Activated T-cell treated with anti-CD3 and anti-CD28 coated beads, Interleukin-2, amount 50 U/mL, for 1 hour (primary cell): ENCODE data around the gene BUD13.
"Not testable (repeated sequence)": the region's sequence is repeated elsewhere in the genome, so short reads cannot be mapped to it uniquely, and the experiment has no call there.

ENCODE experiments used
- DNase-seq: peaks from one replicate; pipeline ENCODE4 v3.0.0-alpha.2; 2020

Gene BUD13, protein sequence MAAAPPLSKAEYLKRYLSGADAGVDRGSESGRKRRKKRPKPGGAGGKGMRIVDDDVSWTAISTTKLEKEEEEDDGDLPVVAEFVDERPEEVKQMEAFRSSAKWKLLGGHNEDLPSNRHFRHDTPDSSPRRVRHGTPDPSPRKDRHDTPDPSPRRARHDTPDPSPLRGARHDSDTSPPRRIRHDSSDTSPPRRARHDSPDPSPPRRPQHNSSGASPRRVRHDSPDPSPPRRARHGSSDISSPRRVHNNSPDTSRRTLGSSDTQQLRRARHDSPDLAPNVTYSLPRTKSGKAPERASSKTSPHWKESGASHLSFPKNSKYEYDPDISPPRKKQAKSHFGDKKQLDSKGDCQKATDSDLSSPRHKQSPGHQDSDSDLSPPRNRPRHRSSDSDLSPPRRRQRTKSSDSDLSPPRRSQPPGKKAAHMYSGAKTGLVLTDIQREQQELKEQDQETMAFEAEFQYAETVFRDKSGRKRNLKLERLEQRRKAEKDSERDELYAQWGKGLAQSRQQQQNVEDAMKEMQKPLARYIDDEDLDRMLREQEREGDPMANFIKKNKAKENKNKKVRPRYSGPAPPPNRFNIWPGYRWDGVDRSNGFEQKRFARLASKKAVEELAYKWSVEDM

DNA sequence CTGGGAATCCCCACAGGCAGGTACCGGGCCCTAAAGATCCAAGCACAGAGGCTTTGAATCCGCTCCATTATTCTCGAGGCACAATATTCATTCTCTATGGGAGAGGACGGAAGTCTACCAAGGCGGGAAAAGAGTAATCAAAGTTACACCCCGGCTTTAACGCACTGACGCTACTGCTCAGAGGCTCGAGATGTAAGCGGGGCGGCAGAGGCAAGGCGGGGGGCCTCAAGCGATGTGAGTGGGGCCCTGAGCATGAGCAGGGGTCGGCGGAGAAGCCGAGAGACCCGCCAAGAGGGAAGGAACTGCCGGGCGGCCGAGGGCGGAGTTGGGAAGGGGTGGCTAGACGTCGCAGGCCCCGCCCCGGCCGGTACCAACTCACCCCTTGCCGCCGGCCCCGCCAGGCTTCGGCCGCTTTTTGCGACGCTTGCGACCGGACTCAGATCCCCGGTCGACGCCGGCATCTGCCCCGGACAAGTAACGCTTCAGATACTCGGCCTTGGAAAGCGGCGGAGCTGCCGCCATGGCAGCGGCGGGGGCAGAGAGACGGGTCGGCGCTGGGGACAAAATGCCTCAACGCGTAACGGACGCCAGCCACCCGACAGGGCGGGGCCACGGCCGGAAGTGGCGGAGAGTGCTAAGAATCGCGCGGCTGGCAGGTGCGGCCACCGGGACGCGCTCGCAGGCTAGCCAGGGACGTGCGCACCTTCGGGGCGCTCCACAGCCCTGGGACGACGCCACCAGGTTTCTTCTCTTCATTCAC lies at the start of gene BUD13:
Gene BUD13 (minus strand): TSS at position 545 of the 760 bp plus-strand sequence. CDS start 23 bp downstream, at position 522.
- peak; percentile 96 for DNase-seq

DNA sequence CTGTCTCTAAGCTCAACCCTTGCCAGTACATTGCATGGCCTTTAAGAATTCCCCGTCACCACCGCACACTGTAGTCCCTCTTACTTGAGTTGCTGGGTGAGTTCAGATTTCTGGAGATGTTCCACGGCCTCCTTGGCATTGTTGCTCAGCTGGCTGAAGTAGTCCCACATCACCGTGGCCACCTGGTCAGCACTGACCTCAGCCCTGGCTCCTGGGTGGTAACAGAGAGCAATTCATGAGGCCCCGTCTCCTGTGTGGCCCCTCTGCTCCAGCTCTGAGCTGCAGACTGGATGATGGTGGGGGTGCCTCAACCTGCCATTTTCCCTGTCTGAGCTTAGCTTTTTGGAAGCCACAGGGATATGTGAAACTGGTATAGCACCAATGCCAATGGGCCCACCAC lies 49.8 kb upstream of the BUD13 start:
- no peak for DNase-seq

DNA sequence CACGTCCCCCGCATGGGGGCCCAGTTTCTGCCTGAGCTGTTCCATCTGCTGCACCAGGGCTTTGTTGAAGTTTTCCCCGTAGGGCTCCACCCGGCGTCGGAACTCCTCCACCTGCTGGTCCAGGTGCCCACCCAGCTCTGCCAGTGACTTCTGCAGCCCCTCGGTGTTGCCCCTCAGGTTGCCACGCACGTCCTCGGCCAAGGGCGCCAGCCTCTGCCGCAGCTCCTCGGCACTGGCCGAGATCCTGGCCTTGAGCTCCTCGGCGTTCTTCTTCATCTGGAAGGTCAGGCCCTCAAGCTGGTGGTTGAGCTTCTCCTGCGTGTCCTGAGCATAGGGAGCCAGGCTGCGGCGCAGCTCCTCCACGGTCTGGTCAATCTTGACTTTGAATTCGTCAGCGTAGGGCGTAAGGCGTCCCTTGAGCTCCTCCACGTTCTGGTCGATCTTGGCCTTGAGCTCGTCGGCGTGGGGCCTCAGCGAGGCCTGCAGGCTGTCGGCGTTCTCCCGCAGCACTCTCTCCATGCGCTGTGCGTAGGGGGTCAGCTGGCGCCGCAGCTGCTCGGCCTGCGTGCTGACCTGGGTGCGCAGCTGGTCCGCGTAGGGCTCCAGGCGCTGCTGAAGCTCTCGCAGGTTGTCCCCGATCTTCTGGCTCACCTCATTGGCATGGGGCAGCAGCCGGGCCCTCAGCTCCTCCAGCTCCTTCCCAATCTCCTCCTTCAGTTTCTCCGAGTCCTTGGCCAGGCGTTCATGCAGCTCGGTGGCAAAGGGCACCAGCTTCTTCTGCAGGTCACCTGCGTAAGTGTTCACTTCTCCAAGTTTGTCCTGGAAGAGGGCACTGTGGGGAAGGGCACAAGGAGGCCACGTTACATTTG lies 48.5 kb upstream of the BUD13 start:
- no peak for DNase-seq

DNA sequence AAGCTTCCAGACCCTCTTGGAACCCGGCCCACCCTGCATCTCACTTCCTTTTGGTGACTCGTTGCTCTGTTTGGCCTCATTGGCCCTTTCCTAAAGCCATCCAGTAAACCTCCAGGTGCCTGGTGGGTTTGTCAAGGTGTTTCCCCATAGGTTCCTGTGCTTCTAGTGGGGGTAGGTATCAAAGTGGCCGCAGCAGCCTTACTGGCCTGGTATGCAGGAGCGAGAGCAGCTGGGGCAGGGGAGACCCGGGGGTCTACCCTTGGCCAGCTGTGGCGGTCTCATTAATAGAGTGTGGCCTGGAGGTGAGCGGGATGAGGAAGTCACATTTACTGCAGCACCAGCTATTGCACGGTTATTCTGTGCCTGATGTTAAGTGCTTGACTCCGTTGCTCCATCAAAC lies 46.3 kb upstream of the BUD13 start:
- no peak for DNase-seq

DNA sequence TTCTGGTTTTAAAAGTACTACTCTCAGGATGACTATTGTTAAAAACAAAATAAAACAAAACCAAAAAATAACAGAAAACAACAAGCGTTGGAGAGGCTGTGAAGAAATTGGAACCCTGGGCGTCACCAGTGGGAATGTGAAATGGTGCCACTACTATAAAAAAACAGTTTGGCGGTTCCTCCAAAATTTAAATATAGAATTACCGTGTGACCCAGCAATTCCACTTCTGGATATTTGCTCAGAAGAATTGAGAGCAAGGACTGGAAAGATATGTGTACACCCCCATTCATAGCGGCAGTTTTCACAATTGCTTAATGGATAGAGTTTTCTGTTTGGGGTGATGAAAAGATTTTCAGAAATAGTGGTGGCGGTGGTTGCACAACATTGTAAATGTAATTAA lies 41.7 kb upstream of the BUD13 start:
- no peak for DNase-seq

DNA sequence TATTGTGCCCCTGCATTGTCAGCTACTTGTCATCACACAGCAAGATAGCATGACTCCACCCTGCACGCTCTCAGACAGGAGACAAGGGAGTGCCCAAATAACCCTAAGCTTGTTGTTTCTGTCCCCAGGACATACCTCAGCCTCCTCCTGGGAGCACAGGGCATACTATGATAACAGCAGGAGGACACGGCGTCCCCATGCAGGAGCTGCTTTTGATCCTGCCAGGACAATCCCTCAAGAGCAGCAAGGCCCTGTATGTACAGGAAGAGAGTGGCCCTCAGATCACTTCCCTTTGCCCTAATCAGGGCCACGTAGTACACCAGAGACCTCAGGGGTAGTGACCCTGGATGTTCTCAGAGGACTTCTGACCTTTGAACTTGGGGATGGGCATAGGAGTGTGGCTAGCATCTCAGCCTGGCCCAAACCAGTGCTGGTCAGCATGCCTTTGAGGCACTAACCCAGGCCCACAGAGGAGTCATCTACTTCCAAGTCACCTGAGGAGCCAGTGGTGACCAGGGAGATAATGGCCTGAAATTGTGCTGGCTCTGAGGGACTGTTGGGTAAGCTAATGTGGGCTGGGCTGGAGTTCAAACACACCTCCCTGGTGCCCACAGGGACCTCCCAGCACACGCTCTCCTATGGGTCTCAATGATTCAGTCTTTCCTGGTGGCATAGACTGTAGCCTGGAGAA lies 41.1 kb upstream of the BUD13 start:
- DNase-seq, result no peak

DNA sequence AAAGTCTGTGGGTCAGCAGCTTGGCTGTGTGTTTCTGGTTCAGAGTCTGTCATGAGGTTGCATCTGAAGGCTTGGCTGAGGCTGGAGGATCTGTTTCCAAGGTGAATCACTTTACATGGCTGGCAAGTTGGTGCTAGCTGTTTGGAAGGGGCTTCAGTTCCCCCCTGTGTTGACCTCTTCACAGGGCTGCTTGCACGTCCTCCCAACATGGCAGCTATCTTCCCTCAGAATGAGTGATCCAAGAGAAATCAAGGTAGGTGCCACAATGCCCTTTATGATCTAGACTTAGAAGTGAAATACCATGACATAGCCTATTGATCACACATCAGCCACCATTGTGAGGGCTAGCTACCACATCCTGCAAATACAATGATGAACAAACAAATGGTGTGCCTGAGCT lies 40.4 kb upstream of the BUD13 start:
- no peak for DNase-seq

DNA sequence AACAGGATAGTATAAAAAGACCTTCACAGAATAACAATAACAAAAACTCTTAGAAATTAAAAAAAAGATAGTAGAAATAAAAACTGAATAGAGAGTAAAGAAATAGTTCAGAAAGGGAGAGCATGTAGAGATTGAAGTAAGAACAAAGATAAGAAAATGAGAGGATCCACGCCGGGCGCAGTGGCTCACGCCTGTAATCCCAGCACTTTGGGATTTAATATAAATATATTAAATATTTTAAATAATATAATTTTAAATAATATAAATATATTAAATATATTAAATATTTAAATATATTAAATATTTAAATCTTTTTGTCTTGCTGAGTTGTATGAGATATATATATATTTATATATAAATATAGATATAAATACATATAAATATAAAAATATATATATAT lies 39.3 kb upstream of the BUD13 start:
- no peak for DNase-seq

DNA sequence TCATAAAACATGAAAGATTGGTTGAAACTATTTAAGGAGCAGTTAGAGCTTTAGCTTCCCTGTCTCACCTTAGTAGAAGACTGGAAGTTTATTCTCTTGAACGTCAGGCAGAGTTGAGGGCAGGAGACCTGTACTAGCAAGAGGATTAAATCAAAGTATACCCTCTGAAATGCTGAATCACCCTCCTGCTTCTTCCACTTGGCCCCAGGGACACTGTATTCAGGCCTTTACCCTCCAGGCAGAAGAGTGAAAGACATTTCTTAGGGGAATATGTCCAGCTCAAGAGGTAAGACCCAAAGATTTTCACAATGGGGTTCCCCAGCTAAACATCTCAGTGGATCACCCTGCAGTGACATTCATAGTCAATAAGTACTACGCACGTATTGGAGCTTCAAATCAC lies 38.4 kb upstream of the BUD13 start:
- DNase-seq, result no peak

DNA sequence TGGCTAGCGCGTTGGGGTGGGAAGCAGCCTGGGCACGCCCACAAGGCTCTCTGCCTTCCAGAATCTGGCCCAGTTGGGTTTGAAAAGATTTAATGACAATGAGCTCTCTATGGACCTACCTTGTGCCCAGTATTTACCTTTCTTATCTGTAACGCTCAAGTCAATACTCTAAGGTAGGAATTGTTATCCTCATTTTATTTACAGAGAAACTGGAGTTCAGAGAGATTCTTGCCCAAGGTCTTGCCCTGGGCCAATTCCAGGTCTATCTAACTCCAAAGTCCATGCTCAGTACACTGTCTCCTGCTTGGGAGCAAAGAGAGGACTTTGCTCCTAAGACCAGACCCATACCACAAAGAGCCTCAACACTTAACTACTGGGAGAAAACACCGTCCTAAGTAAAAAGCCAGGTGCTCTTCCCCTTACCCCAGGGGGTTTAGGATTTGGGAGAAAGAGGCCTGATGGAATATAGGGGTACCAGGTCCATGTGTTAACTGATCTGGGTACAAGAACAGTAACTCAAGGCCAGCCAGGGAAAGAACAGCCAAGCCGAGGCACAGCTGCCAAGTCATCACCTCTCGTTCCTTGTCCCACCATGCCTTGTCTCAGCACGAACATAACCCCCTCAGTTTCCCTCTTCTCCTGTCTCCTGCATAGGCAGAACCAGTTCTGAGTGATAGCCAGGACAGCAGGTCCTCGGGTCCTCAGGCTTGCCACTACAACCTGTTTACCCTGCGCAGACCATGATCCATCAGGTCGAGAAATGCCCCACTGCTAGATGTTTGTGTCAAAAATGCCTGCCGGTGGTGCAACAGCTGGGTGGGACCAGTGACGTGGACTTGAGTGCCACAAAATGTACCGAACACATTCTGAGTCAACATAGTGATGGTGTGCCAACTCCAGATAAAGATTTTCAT lies 35.7 kb upstream of the BUD13 start:
- no peak for DNase-seq

DNA sequence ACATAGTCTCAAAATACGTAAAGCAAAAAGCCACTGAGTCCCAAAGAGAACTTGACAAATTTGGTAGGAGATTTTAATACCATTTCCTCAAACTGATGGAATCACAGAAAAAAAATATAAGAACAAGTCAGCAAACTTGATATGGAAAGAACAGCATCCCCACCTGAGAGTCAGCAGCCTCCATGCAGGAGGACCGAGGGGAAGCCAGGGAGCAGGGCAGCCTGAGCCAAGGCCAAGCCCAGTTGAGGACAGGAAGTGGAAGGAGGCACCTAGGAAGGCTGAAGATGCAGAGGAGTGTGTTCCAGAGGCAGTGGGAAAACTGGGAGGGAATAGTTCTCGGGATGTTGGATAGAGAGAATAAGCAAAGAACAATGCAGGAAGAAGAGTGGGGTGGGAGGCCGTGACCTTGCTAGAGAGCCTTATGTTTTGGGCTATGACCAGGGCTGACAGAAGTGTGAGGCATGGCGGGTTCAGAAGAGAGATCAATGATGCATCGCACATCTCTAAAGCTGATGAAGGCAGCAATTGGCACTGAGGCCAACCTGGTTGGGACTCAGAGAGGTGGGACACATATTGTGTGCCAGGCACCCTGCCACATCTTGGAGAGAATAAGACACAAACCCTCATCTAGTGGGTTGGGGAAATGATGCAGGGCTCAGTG lies 34.9 kb upstream of the BUD13 start:
- no peak for DNase-seq

DNA sequence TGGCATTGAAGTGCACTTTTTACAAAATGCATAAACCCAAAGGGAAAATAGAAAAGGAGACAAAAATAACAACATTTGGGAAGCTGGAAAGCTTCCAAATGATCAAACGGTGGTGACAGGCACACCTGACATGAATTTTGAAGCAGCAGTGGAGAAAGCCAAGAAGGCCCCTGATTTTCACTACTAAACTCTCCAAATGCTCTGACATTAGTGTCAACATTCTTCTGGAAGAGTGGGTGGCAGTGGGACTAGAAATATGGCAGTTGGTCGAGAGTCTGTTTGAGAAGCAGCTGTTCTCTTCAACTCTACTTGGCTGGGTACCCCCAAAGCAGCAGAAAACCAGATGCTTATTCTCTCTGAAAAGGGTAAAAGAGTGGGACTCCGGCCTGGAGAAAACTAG lies 31.2 kb upstream of the BUD13 start:
- DNase-seq, result no peak

DNA sequence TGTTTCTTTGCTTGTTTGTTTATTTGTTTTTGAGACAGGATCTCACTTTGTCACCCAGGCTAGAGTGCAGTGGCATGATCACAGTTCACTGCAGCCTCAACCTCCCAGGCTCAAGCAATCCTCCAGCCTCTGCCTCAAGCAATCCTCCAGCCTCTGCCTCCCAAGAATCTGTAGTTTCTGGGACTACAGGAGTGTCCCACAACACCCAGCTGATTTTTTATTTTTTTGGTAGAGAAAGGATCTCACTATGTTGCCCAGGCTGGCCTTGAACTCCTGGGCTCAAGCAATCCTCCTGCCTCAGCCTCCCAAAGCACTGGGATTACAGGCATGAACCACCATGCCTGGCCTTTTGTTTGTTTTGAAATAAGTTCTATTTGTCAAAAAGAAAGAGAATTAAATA lies 28.9 kb upstream of the BUD13 start:
- not testable (repeated sequence) for DNase-seq

DNA sequence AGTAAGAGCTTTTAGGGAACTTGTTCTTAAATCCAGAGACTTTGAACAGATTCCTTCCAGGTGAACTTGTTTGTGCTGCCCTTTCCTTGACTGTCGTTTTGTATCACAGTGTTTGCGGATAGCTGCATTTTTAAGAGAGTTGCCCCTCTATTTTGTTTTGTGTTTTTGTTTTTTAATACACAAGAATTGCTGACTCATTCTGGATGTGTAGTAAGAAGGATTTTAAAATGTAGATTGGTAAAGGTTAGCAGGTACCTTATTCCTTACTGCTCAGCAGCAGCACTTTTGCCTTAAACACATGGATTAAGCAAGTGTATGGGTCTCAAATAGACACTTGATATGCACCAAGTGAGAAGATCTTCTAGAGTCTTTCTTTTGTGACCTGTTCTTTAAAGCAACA lies 27.8 kb upstream of the BUD13 start:
- DNase-seq, result no peak

DNA sequence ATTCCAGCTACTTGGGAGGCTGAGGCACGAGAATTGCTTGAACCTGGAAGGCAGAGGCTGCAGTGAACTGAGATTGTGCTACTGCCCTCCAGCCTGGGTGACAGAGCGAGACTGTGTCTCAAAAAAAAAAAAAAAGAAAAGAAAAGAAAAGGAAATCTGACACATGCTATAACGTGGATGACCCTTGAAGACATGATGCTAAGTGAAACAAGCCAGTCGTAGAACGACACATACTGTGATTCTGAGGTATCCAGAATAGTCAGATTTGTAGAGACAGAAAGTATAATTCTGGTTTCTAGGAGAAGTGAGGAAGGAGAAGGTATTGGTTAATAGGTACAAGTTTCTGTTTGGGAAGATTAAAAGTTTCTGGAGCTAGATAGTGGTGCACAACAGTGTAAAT lies 25.6 kb upstream of the BUD13 start:
- DNase-seq, result no peak

DNA sequence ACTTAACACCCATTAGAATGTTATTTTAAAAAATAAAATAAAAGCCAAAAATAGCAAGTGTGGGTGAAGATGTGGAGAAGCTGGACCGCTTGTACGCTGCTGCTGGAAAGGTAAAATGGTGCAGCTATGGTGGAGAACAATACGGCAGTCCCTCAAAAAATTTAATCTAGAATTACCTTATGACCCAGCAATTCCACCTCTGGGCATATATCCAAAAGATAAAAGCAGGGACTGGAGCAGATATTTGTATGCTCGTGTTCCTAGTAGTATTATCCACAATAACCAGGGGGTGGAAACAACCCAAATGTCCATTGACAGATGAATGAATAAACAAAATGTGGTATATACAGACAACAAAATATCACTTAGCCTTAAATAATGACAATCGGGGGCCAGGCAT lies 25.0 kb upstream of the BUD13 start:
- no peak for DNase-seq

DNA sequence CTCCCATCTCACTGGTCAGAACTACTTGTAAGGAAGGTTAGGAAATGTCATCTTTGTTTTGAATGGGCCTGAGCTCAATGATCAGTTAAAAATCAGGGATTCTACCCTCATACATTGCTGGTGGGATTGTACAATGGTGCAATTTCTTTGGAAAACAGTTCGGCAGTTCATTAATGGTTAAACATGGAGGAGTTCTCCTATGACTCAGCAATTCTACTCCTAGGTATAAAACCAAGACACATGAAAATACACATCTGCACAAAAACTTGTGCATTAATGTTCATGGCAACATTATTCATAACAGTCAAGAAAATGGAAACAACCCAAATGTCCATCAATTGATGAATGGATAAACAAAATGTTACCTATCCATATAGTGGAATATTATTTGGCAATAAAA lies 23.8 kb upstream of the BUD13 start:
- no peak for DNase-seq

DNA sequence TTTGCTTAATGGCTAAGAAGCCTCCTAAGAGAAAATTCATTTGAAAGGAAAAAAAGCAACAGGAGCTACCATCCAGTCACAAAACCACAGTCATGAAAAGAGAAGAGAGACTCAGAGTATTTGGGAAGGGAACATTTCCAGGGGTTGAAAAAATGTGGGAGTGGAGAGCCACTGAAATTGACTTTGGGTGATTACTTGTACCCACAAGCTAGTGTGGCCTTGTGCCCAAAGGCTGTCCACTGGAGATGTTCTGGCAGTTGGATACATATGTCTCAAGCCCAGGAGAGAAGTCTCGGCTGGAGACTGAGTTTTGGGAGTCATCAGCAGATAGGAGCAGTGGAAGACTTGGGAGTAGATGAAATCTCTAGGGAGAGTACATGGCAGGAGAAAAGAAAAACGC lies 22.1 kb upstream of the BUD13 start:
- no peak for DNase-seq

DNA sequence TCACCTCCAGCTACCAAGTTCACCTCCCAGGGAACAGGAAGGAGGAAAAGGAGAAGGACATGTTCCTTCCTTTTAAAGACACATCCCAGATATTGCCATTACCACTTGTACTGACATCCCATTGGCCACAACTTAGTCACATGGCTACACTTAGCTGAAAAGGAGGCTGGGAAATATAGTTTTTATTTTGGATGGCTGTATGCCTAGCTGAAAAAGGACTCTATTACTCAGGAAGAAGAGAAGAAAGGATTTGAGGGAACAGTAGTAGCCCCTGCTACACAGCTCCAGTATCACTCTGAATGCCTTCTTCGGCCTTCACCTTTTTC lies 20.9 kb upstream of the BUD13 start:
- no peak for DNase-seq

DNA sequence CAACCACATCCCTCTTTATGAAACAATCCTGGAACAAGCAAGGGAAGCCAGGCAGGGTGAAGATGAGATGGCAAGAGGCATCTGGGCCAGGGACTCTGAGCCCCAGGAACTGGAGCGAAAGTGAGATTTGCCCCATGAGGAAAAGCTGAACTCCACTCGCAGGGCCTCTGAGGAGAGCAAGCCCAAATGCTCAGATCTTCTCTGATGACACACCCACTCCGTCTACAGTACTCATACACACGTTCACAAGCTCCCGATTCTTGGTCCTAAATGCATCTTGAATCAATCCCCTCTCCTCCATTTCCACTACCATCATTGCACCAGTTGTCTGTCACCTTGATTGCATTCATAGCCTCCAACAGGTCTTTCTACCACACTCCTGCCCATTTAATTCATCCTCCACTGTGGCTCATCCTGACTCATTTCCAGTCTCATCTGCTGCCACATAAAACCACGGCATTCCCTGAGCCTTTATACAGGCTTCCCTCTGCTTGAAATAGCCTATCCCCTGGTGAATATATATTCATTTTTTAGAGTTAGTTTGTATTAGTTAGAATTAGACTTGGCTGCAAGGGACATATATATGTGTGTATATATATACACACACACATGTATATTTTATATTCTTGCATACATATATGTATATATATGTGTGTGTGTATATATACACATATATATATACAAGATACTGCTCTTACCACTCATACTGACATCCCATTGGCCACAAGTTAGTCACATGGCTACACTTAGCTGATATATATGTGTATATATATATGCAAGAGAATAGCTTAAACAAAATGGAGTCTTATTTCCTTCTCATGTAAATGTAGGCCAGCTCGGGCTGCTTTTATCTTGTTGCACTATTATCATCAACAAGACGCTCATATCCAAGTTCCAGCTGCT lies 20.3 kb upstream of the BUD13 start:
- DNase-seq, result no peak
